ENCODE measurements around the gene KCND3.
"Not testable (repeated sequence)": the region's sequence is repeated elsewhere in the genome, so short reads cannot be mapped to it uniquely, and the experiment has no call there.

Gene KCND3

GRCh38 chr1:111746614-111746999 is 242.9 kb downstream of the KCND3 start:
- no peak for DNase-seq (ENCODE audit: low spot score)
- no peak for FAIRE-seq

- no peak for DNase-seq (ENCODE audit: low spot score)
- FAIRE-seq: no peak
These were observed 243.5 kb downstream of the KCND3 start for GRCh38 chr1:111745675-111746613.

GRCh38 chr1:111743679-111744101 is 245.8 kb downstream of the KCND3 start:
- FAIRE-seq (peak; percentile 81), DNase-seq (ENCODE audit: low spot score) (peak; percentile 38)

- no peak for DNase-seq (ENCODE audit: low spot score)
- no peak for FAIRE-seq
These were observed 246.4 kb downstream of the KCND3 start for GRCh38 chr1:111742938-111743549.

- FAIRE-seq; DNase-seq (ENCODE audit: low spot score): not testable (repeated sequence)
These were observed 247.2 kb downstream of the KCND3 start for GRCh38 chr1:111742292-111742691.

- FAIRE-seq: no peak
- no peak for DNase-seq (ENCODE audit: low spot score)
These were observed 249.3 kb downstream of the KCND3 start for GRCh38 chr1:111739925-111740765.

- DNase-seq (ENCODE audit: low spot score): peak; percentile 96
- FAIRE-seq: peak; percentile 87
These were observed 250.1 kb downstream of the KCND3 start, which contains the start of gene INKA2 for GRCh38 chr1:111739194-111739924. TSS of gene INKA2 (minus strand) at chr1:111739395. CDS start at chr1:111739242, 153 bp downstream.

GRCh38 chr1:111738436-111739193 is 250.9 kb downstream of the KCND3 start:
- FAIRE-seq (no peak), DNase-seq (ENCODE audit: low spot score) (peak; percentile 88)

GRCh38 chr1:111738133-111738435 is 251.4 kb downstream of the KCND3 start:
- DNase-seq (ENCODE audit: low spot score) (no peak), FAIRE-seq (no peak)

GRCh38 chr1:111737216-111738132 is 252.0 kb downstream of the KCND3 start:
- FAIRE-seq (no peak), DNase-seq (ENCODE audit: low spot score) (no peak)

- DNase-seq (ENCODE audit: low spot score) (no peak), FAIRE-seq (no peak)
These were observed 252.8 kb downstream of the KCND3 start for GRCh38 chr1:111736548-111737215.

GRCh38 chr1:111735858-111736544 is 253.5 kb downstream of the KCND3 start:
- DNase-seq (ENCODE audit: low spot score) (no peak), FAIRE-seq (no peak)

- DNase-seq (ENCODE audit: low spot score) (no peak), FAIRE-seq (no peak)
These were observed 254.1 kb downstream of the KCND3 start for GRCh38 chr1:111735321-111735720.

GRCh38 chr1:111734856-111735255 is 254.6 kb downstream of the KCND3 start:
- FAIRE-seq (no peak), DNase-seq (ENCODE audit: low spot score) (no peak)

GRCh38 chr1:111734426-111734825 is 255.0 kb downstream of the KCND3 start:
- FAIRE-seq: no peak

GRCh38 chr1:111733992-111734341 is 255.5 kb downstream of the KCND3 start:
- FAIRE-seq: no peak
- DNase-seq (ENCODE audit: low spot score): no peak

More at GRCh38 chr1:111734426-111734825, 255.0 kb downstream of the KCND3 start:
- no peak for DNase-seq (ENCODE audit: low spot score)

GRCh38 chr1:111733183-111733991 is 256.1 kb downstream of the KCND3 start:
- no peak for DNase-seq (ENCODE audit: low spot score)
- no peak for FAIRE-seq
